GM18858 (cell line): Measurements from ENCODE around the gene PCED1B.
"Not testable (repeated sequence)": the region's sequence is repeated elsewhere in the genome, so short reads cannot be mapped to it uniquely, and the experiment has no call there.

Source experiments
- ATAC-seq: cut with Tn5 transposase; IDR thresholded peaks from one replicate; pipeline ENCODE4 v1.9.1; 2021; ENCODE audit not compliant: unreplicated experiment

Gene PCED1B

DNA sequence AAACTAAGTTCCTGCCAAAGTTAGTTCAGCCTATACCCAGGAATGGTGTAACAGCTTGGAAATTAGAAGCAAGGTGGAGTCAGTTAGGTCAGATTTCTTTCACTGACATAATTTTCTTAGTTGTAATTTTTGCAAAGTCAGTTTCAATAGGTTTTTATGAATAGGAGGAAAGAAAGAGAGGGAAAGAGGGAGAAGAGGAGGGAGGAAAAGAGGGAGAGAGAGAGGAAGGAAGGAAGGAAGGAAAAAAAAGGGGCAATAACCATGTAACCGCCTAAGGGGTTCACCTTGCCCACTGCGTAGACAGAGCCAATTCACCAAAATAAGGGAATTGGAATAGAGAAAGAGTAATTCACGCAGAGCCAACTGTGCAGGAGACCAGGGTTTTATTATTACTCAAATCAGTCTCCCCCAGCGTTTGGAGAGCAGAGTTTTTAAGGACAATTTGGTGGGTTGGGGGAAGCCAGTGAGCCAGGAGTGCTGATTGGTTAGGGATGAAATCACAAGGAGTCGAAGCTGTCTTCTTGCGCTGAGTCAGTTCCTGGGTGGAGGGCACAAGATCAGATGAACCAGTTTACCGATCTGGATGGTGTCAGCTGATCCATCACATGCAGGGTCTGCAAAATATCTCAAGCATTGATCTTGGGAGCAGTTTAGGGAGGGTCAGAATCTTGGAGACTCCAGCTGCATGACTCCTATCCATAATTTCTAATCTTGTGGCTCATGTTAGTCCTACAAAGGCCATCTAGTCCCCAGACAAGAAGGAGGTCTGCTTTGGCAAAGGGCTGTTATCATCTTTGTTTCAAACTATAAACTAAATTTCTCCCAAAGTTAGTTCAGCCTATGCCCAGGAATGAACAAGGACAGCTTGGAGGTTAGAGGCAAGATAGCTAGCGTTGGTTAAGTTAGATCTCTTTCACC, 126.4 kb downstream of the PCED1B start:
- no peak for ATAC-seq

GRCh38 chr12:47206450-47207339, 127.3 kb downstream of the PCED1B start:
- peak; percentile 1 for ATAC-seq

DNA sequence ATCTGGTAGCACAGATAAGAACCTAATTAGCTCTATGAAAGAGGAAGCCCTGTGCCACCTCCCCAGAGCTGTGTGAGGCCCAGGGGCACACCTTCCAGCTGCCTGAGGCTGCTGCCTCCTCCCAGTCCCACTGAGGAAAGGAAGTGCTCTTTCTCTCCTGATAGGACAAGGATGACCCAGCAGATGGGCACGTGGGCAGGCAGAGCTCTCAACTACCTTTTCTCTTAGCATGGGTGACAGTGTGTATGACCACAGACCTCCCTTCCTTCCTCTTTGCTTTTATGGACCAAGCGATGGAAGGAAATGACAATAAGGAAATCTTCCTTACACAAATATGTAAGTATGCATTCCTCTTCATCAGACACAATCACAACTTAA, 127.9 kb downstream of the PCED1B start:
- peak; percentile 48 for ATAC-seq

GRCh38 chr12:47207829-47208248, 128.4 kb downstream of the PCED1B start:
- ATAC-seq: peak; percentile 74

GRCh38 chr12:47209014-47209413, 129.6 kb downstream of the PCED1B start:
- ATAC-seq: no peak

DNA sequence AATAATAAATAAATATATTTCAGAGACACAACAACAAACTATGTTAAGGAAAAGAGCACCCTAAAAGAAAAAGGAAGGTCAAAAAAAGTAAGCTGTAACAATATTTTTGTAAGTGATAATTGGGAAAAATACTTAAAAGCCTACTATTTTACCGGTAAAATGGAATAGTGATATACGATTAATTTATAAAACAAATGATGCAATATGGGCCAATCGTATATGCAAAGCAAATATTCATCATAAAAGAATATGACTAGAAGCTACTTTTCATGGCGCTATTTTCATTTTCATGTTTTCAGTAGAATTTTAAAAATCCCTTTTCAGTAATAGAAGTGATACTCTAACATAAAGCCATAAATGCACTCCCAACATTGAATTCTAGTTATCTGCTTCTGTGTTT, 131.4 kb downstream of the PCED1B start:
- ATAC-seq: no peak

- ATAC-seq: no peak
Observed at GRCh38 chr12:47212701-47213039, 133.2 kb downstream of the PCED1B start.

DNA sequence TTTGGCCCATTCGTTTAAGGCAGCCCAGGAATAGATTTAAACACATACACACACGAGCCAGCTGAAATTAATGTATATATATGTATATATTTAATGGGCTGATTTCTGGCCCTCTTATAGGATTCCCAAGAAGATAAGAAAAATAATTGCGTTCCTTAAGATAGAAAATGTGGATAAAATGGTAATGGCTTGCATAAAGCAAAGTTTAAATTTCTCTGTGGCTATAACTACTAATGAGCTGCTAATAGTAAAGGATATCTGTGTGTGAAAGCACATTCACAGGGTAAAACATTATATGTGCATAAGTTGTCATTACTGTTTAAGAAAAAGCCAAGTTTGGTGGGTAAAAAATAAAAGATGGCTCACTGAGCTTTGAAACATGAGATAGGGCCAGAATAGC, 134.0 kb downstream of the PCED1B start:
- ATAC-seq: no peak

DNA sequence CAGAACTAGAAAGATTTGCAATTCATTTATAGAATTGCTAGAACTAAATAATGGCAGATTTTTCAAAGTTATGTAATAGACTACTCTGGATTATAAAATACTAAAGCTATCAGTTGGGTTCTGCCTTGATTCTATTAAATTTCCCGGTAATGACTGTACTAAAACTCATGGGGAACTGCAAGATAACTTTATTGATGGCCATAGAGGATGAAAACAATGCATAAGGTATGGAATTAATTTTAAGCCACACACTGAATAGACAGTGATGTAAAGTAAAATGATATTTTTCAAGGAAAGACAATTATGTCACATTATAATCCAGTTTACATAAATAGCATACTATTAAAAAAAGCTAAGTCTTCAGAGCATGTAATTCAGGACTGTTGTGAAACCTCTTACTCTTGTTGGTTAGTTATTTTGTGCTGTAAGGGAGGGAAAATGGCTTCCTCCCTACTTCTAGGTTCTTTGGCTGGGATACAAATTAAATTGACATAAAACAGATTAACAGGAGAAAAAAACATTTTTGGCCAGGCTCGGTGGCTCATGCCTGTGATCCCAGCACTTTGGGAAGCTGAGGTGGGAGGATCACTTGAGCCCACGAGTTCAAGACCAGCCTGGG, 134.7 kb downstream of the PCED1B start:
- no peak for ATAC-seq

DNA sequence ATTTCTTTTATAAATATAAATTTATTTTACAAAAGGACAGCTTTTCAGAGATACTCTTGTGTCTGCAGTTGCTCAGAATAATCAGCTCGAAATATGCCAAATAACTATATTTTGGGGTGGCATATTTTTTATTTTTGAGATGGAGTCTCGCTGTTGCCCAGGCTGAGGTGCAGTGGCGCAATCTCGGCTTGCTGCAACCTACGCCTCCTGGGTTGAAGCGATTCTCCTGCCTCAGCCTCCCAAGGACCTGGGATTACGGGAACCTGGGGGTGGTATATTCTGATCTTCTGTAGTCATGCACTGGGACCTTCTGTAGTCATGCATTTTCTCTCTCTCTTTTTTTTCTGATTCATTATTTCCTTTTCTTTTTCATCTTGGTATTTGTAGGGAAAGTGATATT, 135.3 kb downstream of the PCED1B start:
- ATAC-seq: no peak

GRCh38 chr12:47216150-47216677, 136.8 kb downstream of the PCED1B start:
- peak; percentile 66 for ATAC-seq

DNA sequence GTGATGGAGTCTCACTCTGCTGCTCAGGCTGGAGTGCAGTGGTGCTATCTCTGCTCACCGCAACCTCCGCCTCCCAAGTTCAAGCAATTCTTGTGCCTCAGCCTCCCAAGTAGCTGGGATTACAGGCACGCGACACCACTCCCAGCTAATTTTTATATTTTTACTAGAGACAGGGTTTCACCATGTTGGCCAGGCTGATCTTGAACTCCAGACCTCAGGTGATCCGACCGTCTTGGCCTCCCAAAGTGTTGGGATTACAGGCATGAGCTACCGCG, 138.1 kb downstream of the PCED1B start:
- ATAC-seq: not testable (repeated sequence)

GRCh38 chr12:47218191-47218654, 138.8 kb downstream of the PCED1B start:
- ATAC-seq: no peak

DNA sequence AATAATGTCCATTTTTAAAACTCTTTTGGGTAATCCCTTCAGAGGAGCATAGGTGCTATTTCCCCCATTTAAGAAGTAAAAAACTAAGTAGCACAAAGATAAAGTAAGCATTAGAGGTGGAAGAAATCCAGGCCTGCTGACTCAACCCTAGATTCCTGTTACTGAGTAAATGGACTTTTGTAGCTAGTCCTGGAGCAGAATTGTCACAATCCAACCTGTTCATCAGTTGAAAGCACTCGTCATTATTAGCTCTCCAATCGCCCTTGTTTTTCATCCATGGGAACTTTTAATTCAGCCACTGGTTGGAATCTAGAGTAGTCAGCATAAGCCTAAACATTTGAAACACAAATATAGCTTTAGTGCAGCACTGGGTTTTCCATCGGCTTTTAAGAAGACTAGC, 139.8 kb downstream of the PCED1B start:
- no peak for ATAC-seq

GRCh38 chr12:47221256-47222023, 142.0 kb downstream of the PCED1B start:
- ATAC-seq: no peak

- ATAC-seq: no peak
Observed at GRCh38 chr12:47222520-47223030, 143.2 kb downstream of the PCED1B start.

GRCh38 chr12:47223031-47223847, 143.8 kb downstream of the PCED1B start:
- no peak for ATAC-seq

GRCh38 chr12:47223848-47224213, 144.4 kb downstream of the PCED1B start:
- ATAC-seq: no peak

- ATAC-seq: no peak
Observed at GRCh38 chr12:47224563-47225133, 145.2 kb downstream of the PCED1B start.
